PC-3 (cell line): ENCODE measurements around the gene VPS13A. TPM values are rescaled to one million over a fixed set of nuclear protein-coding genes. Genes with fewer than 3 reads are reported as not detected.

Experiments used
- ATAC-seq: fragments of 200-7000 bp; cut with Tn5 transposase; 2 replicates; pipeline ENCODE4 v1.9.1; 2020; ENCODE audit warnings: mild to moderate bottlenecking, moderate library complexity
- BruUV-seq: library from RNA; stranded (reverse); fragments of 400-500 nt; replicated peaks from 2 replicates; lab custom pipeline; 2021; lab: Mats Ljungman, UMichigan
- CTCF ChIA-PET: fragments of 300-600 bp; sonication (Branson Sonifier 250); formaldehyde crosslinking; loops from one replicate; lab custom pipeline; 2022; ENCODE audit warnings: antibody characterized with exemption; lab: Charles Lee
- POLR2A ChIA-PET: fragments of 300-600 bp; sonication (Branson Sonifier 250); formaldehyde crosslinking; loops from one replicate; lab custom pipeline; 2022; ENCODE audit warnings: antibody characterized with exemption; ENCODE audit not compliant: unreplicated experiment; lab: Charles Lee
- DNase-seq: peaks from one replicate; pipeline ENCODE4 v3.0.0-alpha.2; 2015
- H2AFZ ChIP-seq: fragments of 300-600 bp; sonication (generic); 2 replicates; pipeline ENCODE4 v1.6.0; 2016; ENCODE audit warnings: antibody characterized with exemption, low read length
- H3F3A ChIP-seq: fragments of 300-600 bp; sonication (generic); one replicate; pipeline ENCODE4 v1.6.0; 2017; ENCODE audit warnings: antibody characterized with exemption, low read length, control low read depth, mild to moderate bottlenecking; ENCODE audit not compliant: unreplicated experiment
- H3K27ac ChIP-seq: fragments of 300-600 bp; sonication (generic); 2 replicates; pipeline ENCODE4 v1.5.1; 2016; ENCODE audit warnings: mild to moderate bottlenecking, low read length
- H3K27me3 ChIP-seq: fragments of 300-600 bp; sonication (generic); 2 replicates; pipeline ENCODE4 v1.6.1; 2016; ENCODE audit warnings: low read length, mixed read lengths
- H3K36me3 ChIP-seq: fragments of 300-600 bp; sonication (generic); 2 replicates; pipeline ENCODE4 v1.6.1; 2016; ENCODE audit warnings: low read depth, mixed run types, low read length, mixed read lengths
- H3K4me1 ChIP-seq: fragments of 300-600 bp; sonication (generic); 2 replicates; pipeline ENCODE4 v1.5.1; 2016; ENCODE audit warnings: low read length; ENCODE audit not compliant: insufficient read depth
- H3K4me2 ChIP-seq: fragments of 300-600 bp; sonication (generic); 2 replicates; pipeline ENCODE4 v1.6.0; 2016; ENCODE audit warnings: low read length
- H3K4me3 ChIP-seq: fragments of 300-600 bp; sonication (generic); 2 replicates; pipeline ENCODE4 v1.5.1; 2016; ENCODE audit warnings: mild to moderate bottlenecking, low read length, mixed read lengths
- H3K79me2 ChIP-seq: fragments of 300-600 bp; sonication (generic); 2 replicates; pipeline ENCODE4 v1.6.1; 2017; ENCODE audit warnings: low read length, mixed read lengths
- H3K9ac ChIP-seq: fragments of 300-600 bp; sonication (generic); 2 replicates; pipeline ENCODE4 v1.6.0; 2016; ENCODE audit warnings: mild to moderate bottlenecking, low read length
- H3K9me2 ChIP-seq: fragments of 300-600 bp; sonication (generic); replicated peaks from 2 replicates; pipeline ENCODE4 v1.6.1; 2016; ENCODE audit warnings: mixed run types, low read length, mixed read lengths
- H3K9me3 ChIP-seq: fragments of 300-600 bp; sonication (generic); 2 replicates; pipeline ENCODE4 v1.6.1; 2016; ENCODE audit warnings: low read length, mixed read lengths
- H4K20me1 ChIP-seq: fragments of 300-600 bp; sonication (generic); 2 replicates; pipeline ENCODE4 v1.6.1; 2016; ENCODE audit warnings: low read length, mixed read lengths
- CTCF ChIP-seq: fragments of 300-600 bp; sonication (generic); conservative IDR thresholded peaks from 2 replicates; pipeline ENCODE4 v1.5.1; 2017; ENCODE audit warnings: antibody characterized with exemption, low read depth, mild to moderate bottlenecking, low read length
- EZH2 ChIP-seq: fragments of 300-600 bp; sonication (generic); IDR thresholded peaks from one replicate; pipeline ENCODE4 v1.6.1; 2017; ENCODE audit warnings: antibody characterized with exemption, mild to moderate bottlenecking, low read length; ENCODE audit not compliant: unreplicated experiment
- EZH2phosphoT487 ChIP-seq: fragments of 300-600 bp; sonication (generic); IDR thresholded peaks from 2 replicates; pipeline ENCODE4 v1.6.1; 2018; ENCODE audit warnings: mild to moderate bottlenecking, antibody characterized with exemption, low read length, borderline replicate concordance
- intact Hi-C: fragments of 100-400 bp; cut with micrococcal nuclease; formaldehyde crosslinking; loops from 2 replicates; pipeline ENCODE4 v1.9.0; 2023
- total RNA-seq: library from RNA; depleted of rRNA; stranded (reverse); fragments of >200 nt; gene quantifications from 2 replicates; pipeline ENCODE4 v1.2.3, GENCODE V29; 2014

Gene VPS13A
- total RNA-seq, 1 experiment from 2014 or later: 17.5 TPM

DNA sequence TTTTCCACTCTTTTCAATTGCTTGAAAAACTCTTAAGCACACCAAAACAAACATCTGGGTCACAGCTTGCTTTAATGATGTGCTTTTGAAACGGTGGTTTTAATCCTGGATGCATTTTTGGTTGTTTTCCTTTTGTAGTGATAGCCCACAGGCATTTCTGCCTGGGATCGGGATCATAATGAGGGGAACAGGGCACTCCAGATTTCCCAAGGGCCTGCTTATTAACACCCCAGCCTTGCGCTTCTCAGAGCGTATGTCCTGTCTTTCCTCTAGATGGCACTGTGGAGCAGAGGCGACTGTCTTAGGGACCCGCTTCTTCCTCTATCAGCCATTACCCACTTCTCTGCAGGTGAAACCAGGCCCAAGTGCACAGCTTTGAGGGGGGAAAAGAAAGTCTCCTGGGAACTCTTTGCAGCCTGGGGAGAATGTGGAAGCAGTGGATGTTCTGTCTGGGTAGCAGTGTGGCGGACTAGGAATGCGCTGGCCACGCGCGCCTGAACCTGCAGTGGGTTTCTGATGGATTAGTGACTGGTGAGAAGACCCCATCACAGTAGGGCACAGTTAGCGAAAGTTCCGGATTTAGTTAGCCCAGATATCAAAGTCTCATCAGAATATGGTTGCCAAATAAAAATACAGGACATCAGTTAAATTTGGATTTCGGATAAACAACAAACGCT lies 280.7 kb downstream of the VPS13A start:
- ATAC-seq (peak; percentile 86), DNase-seq (peak; percentile 71)
- no peaks in the 10 kb centered on the region for H3K9me3 ChIP-seq
- ChIA-PET POLR2A (interaction anchor here (0.7 kb wide), 1 partner anchor 309 kb away, joined by 4 read pairs; no protein-coding TSS in a partner anchor), CTCF (interaction anchor here (0.7 to 1.2 kb wide), 6 partner anchors 8 to 293 kb away, joined by 3 to 7 read pairs (median 5); partner anchors contain the start of gene GNA14)
- no peak overlapping the region for H3K4me2 ChIP-seq
- no peaks in the 10 kb centered on the region for H4K20me1 ChIP-seq
- no peak overlapping the region for H3K4me3 ChIP-seq
- no peaks in the 10 kb centered on the region for H3K27me3 ChIP-seq
- intact Hi-C loops: loop anchor here (1.0 to 2.0 kb wide), 5 partner anchors 29 to 293 kb away; no protein-coding TSS in a partner anchor
- no peak overlapping the region for H3K9ac ChIP-seq
- H3K4me1 ChIP-seq: no peaks in the 10 kb centered on the region; the same call in 1 of the 2 replicates
- H3K27ac ChIP-seq: no peak overlapping the region
- H3F3A ChIP-seq: no peaks in the 10 kb centered on the region
- H3K9me2 ChIP-seq: no peaks in the 10 kb centered on the region
- TF ChIP-seq CTCF (peak; percentile 82), EZH2 (no peak)
- BruUV-seq: no TSS peak
- H2AFZ ChIP-seq: peak overlapping the region; percentile 33; the same call in 1 of the 2 replicates
- no peaks in the 10 kb centered on the region for H3K79me2 ChIP-seq
- no peaks in the 10 kb centered on the region for H3K36me3 ChIP-seq

DNA sequence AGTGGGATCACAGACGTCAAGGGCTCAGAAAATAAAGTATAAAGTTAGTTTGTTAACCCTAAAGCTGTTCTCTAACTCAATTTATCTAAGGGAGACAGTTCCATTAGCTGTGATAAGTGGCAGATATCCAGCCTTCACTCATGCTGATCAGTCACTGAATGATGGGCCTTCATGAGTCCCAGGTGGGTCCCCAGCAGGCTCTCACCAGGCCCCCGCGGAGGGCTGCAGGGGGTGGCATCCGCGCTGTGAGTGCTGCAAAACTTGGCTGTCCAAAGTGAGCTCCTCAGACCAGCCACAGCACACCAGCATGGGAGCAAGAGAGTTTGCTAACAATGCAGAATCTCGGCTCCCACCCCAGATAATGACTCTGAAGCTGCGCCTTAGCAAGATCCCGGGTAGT lies 283.6 kb downstream of the VPS13A start:
- no TSS peak for BruUV-seq
- POLR2A ChIA-PET: no interaction called here
- no peak for TF ChIP-seq EZH2
- Histone ChIP-seq H3K27ac (no peak overlapping the region), H3K9ac (no peak overlapping the region), H3K4me2 (no peak overlapping the region), H3K4me1 (no peaks in the 10 kb centered on the region), H3K27me3 (no peaks in the 10 kb centered on the region), H3K4me3 (no peak overlapping the region), H2AFZ (no peak overlapping the region), H3K36me3 (no peaks in the 10 kb centered on the region), H3K79me2 (no peaks in the 10 kb centered on the region), H3K9me2 (no peaks in the 10 kb centered on the region), H3K9me3 (no peaks in the 10 kb centered on the region), H4K20me1 (no peaks in the 10 kb centered on the region), H3F3A (no peaks in the 10 kb centered on the region)
- intact Hi-C loops: no loop called here
- no peak for DNase-seq
- CTCF ChIA-PET: no interaction called here
- ATAC-seq: no peak

- no peaks in the 10 kb centered on the region for H3K9me3 ChIP-seq
- peaks cover 9% of the 10 kb centered on the region for H3K4me1 ChIP-seq
- ChIA-PET CTCF (no interaction called here), POLR2A (no interaction called here)
- BruUV-seq: no TSS peak
- no peaks in the 10 kb centered on the region for H3K36me3 ChIP-seq
- no peaks in the 10 kb centered on the region for H3K79me2 ChIP-seq
- H3K9ac ChIP-seq: no peak overlapping the region
- no peaks in the 10 kb centered on the region for H3K9me2 ChIP-seq
- DNase-seq: no peak
- no peak for ATAC-seq
- TF ChIP-seq EZH2 (no peak), CTCF (no peak), EZH2phosphoT487 (no peak)
- intact Hi-C loops: no loop called here
- no peaks in the 10 kb centered on the region for H4K20me1 ChIP-seq
- no peaks in the 10 kb centered on the region for H3K27me3 ChIP-seq
- H3K4me3 ChIP-seq: no peak overlapping the region
- no peak overlapping the region for H3K27ac ChIP-seq
- H3K4me2 ChIP-seq: no peak overlapping the region
- no peaks in the 10 kb centered on the region for H3F3A ChIP-seq
- H2AFZ ChIP-seq: no peak overlapping the region
Observed at GRCh38 chr9:77462066-77462465, 284.7 kb downstream of the VPS13A start.
